GM12892 (cell line): Measurements from ENCODE around the gene TRAF6.

Source experiments
- POLR2A ChIP-seq: IDR thresholded peaks from 2 replicates; pipeline ENCODE4 v1.6.1; 2011; ENCODE audit warnings: low read depth, low read length, control low read depth
- POLR2AphosphoS5 ChIP-seq: IDR thresholded peaks from 2 replicates; pipeline ENCODE4 v1.6.1; 2011; ENCODE audit warnings: low read depth, low read length, control low read depth
- TAF1 ChIP-seq: IDR thresholded peaks from 2 replicates; pipeline ENCODE4 v1.6.1; 2011; ENCODE audit warnings: low read depth, mild to moderate bottlenecking, control low read depth, low read length, borderline replicate concordance

- TF ChIP-seq POLR2A (no peak), POLR2AphosphoS5 (no peak), TAF1 (no peak)
Observed at GRCh38 chr11:36465449-36466163, 44.5 kb downstream of the TRAF6 start.
